ENCODE data around the gene TRAPPC2B. TPM values are rescaled to one million over a fixed set of nuclear protein-coding genes. Genes with fewer than 3 reads are reported as not detected.

TRAPPC2B gene
- total RNA-seq, 4 donors from 2014 or later = 3.0 to 67.7 (median 9.9) TPM

DNA sequence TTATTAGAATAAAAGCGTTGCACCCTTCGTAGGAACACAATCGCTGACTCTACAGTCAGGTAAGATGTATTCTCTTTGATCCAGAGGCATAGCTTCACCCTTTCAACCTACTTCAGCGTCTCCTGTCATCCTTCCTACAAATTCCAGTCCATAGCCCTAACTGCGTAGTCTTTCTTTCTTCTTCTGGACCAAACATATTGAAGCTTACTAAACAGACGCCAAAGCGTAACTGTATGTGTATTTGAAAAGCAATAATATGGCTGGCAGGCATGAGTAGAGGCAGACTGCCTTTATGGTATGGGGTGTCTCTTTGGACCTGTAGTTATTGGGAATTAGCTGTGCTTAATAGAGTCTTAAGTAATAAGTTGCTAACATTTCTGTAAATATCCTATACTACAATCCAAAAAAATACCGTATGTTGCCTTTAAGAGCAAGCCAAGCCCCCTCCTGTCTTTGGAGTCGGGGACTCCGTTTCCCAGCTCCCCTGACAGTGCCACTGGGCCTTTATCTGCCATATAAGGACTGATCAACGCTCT is 25.9 kb downstream of the TRAPPC2B start:
- peaks cover 0 to 13% (median 0%) of the 10 kb centered on the region in 3 donors for H3K36me3 ChIP-seq
- H3K27me3 ChIP-seq = no peaks in the 10 kb centered on the region
- no peak for TF ChIP-seq POLR2A (IDR thresholded peaks at IDR 0.05)
- TF ChIP-seq, protein P1, sequence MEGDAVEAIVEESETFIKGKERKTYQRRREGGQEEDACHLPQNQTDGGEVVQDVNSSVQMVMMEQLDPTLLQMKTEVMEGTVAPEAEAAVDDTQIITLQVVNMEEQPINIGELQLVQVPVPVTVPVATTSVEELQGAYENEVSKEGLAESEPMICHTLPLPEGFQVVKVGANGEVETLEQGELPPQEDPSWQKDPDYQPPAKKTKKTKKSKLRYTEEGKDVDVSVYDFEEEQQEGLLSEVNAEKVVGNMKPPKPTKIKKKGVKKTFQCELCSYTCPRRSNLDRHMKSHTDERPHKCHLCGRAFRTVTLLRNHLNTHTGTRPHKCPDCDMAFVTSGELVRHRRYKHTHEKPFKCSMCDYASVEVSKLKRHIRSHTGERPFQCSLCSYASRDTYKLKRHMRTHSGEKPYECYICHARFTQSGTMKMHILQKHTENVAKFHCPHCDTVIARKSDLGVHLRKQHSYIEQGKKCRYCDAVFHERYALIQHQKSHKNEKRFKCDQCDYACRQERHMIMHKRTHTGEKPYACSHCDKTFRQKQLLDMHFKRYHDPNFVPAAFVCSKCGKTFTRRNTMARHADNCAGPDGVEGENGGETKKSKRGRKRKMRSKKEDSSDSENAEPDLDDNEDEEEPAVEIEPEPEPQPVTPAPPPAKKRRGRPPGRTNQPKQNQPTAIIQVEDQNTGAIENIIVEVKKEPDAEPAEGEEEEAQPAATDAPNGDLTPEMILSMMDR (IDR thresholded peaks at IDR 0.05) = no peak
- H3K9me3 ChIP-seq = peaks cover 0 to 4% (median 0%) of the 10 kb centered on the region in 4 donors
- peaks cover 0 to 8% (median 3%) of the 10 kb centered on the region in 4 donors for H3K4me1 ChIP-seq
- peak overlapping the region; percentile 62 to 75 (median 69) for H3K4me3 ChIP-seq
- peak overlapping the region; percentile 77 to 84 (median 82) for H3K27ac ChIP-seq
- DNase-seq = no peak

DNA sequence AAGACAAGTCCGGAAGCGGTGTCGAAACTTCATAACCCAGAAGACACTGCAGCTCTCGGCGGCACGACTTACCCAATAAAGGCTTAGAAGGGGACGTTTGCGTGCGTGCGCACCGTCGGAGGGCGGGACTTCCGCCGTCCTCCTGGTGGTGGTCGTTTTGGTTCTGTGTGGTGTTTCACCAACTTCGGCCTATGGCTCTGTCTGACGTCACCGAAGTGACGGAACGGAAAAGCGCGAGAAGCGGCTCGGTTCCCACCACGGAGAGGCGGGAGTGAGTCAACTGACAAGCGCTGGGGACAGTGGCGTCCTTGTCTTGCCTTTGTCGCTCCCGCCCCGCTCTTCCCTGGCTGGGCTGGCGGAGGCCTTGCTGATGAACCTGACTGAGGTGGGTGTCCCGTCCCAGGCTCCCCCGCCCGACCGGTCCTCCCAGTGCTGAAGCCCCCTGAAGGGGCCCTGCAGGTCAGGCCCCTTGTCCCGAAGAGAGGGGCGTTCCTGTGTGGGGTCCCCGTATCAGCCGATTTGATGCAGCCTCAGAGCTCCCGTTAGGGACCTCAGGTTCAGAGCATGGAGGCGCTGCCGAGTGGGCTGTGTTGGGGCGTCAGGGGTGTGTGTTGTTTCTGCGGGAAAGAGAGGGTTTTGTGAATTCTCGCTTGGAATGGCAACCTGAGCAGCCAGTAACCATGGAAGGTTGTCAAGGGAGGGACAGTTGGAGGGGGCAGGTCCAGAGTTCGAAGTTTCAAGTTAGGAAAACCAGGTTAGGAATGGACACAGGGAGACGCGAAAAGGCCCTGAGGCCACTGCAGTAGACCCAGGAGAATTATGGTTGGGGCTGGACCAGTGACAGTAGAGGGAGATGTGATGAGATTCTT is 26.6 kb downstream of the TRAPPC2B start, which contains the start of gene ZNF548:
ZNF548 (plus strand) TSS at position 125 of the 869 bp plus-strand sequence; CDS start at position 371, 246 bp downstream.
- peaks cover 0 to 4% (median 0%) of the 10 kb centered on the region in 4 donors for H3K9me3 ChIP-seq
- peak within 1 kb of the TSS; percentile 77 to 84 (median 82) for H3K27ac ChIP-seq
- TF ChIP-seq, protein P1 (IDR thresholded peaks at IDR 0.05) = peak in 4 of 6 experiments; percentile 5 to 48 (median 44)
- peak; percentile 5 to 12 for TF ChIP-seq POLR2A (IDR thresholded peaks at IDR 0.05)

DNA sequence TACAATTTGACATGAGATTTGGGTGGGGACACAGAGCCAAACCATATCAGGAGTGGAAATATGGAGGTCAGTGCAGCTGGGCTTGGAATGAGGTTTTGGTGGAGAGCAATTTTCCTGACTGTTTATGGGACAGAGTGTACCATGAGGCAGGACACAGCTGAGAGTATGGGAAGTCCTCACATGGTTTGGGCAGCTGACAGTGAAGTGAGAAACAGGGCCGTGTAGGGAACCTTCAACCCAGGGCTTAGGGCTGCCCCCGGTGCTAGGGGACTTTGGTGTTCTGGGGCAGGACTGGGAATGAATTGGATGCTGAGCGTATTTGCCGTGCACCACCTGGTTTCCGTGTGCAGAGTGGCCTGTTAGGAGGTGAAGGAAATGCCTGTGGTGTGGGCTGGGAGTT is 32.4 kb downstream of the TRAPPC2B start:
- Histone ChIP-seq H3K27ac (no peak overlapping the region), H3K27me3 (no peaks in the 10 kb centered on the region), H3K4me1 (peaks cover 0 to under 1% (median under 1%) of the 10 kb centered on the region in 4 donors), H3K36me3 (peaks cover 0 to 66% (median 0%) of the 10 kb centered on the region in 3 donors), H3K9me3 (peaks cover 0 to 35% (median 0%) of the 10 kb centered on the region in 4 donors), H3K4me3 (no peak overlapping the region)
- no peak for DNase-seq
- TF ChIP-seq, protein P1 (IDR thresholded peaks at IDR 0.05) = no peak
- no peak for TF ChIP-seq POLR2A (IDR thresholded peaks at IDR 0.05)

More for the DNA sequence above, 26.6 kb downstream of the TRAPPC2B start, which contains the start of gene ZNF548:
- peaks cover 0 to 8% (median 3%) of the 10 kb centered on the region in 4 donors for H3K4me1 ChIP-seq
- DNase-seq = peak; percentile 93 to 98 (median 96)
- peaks cover 0 to 19% (median 0%) of the 10 kb centered on the region in 3 donors for H3K36me3 ChIP-seq
- peak within 1 kb of the TSS; percentile 62 to 75 (median 69) for H3K4me3 ChIP-seq
- no peaks in the 10 kb centered on the region for H3K27me3 ChIP-seq

DNA sequence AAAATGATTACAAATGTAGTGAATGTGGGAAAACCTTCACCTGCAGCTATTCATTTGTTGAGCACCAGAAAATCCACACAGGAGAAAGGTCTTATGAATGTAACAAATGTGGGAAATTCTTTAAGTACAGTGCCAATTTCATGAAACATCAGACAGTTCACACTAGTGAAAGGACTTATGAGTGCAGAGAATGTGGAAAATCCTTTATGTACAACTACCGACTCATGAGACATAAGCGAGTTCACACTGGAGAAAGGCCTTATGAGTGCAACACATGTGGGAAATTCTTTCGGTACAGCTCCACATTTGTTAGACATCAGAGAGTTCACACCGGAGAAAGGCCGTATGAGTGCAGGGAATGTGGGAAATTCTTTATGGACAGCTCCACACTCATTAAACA is 35.5 kb downstream of the TRAPPC2B start:
- Histone ChIP-seq H3K9me3 (peaks cover 0 to 47% (median 4%) of the 10 kb centered on the region in 4 donors), H3K36me3 (peaks cover 0 to 57% (median 0%) of the 10 kb centered on the region in 3 donors), H3K4me3 (no peak overlapping the region), H3K27ac (no peak overlapping the region), H3K27me3 (no peaks in the 10 kb centered on the region), H3K4me1 (no peaks in the 10 kb centered on the region)
- TF ChIP-seq, protein P1 (IDR thresholded peaks at IDR 0.05) = no peak
- TF ChIP-seq POLR2A (IDR thresholded peaks at IDR 0.05) = no peak
- no peak for DNase-seq

DNA sequence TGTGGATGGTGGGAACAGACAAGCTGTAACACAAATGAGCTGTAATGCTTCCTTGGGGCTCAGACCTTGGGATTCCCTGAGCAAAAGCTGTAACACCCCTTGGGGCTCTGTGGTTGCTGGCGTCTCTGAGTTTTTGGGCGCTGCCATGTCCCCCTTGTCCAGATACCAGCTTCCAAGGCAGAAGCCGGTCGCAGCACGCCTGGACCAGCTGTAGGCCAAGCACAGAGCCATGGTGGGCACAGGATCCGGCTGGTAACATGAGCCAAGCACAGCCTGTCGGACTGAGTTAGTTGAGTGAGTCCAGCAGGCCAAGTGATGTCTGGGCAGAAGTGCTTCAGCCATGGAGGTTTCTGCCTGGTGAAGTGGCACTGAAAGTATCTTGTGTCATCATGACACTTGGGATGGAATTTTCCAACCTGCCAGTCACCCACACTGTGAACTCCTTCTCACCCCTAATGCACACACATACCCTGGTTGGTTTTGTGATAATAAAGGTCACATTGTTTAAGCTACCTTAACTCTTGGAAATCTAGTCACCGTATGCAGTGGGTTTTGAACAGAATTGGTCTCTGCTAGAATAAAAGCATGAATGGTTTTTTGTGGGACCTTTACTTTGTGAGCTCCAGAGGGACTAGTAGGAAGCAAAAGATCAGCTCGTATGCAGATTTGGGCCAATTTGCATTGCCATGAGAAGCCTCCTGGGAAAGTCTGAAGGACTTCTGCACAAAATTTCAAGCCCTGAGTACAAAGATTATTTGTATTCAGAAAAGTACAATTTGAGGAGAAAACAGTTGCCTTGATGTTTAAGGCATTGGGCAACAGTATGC is 40.6 kb downstream of the TRAPPC2B start:
- Histone ChIP-seq H3K9me3 (peaks cover 0 to 24% (median 4%) of the 10 kb centered on the region in 4 donors), H3K4me1 (no peaks in the 10 kb centered on the region), H3K4me3 (no peak overlapping the region), H3K27ac (no peak overlapping the region), H3K27me3 (no peaks in the 10 kb centered on the region), H3K36me3 (peaks cover 0 to 8% (median 0%) of the 10 kb centered on the region in 3 donors)
- DNase-seq = no peak
- TF ChIP-seq, protein P1 (IDR thresholded peaks at IDR 0.05) = no peak
- no peak for TF ChIP-seq POLR2A (IDR thresholded peaks at IDR 0.05)
